Colonic mucosa (tissue), 4 donors: ENCODE results near the gene KLF4. TPM values are rescaled to one million over a fixed set of nuclear protein-coding genes. Genes with fewer than 3 reads are reported as not detected.

Experiments used
- DNase-seq: peaks from one replicate; pipeline ENCODE4 v3.0.0-alpha.2; 2020
- H3K27ac ChIP-seq: fragments of 200-600 bp; one replicate; pipeline ENCODE4 v1.8.0; 2021
- H3K27me3 ChIP-seq: fragments of 200-600 bp; one replicate; pipeline ENCODE4 v1.8.0; 2021
- H3K36me3 ChIP-seq: fragments of 200-600 bp; one replicate; pipeline ENCODE4 v1.8.0; 2021
- H3K4me1 ChIP-seq: fragments of 200-600 bp; one replicate; pipeline ENCODE4 v1.8.0; 2021; ENCODE audit warnings: mild to moderate bottlenecking
- H3K4me3 ChIP-seq: fragments of 200-600 bp; one replicate; pipeline ENCODE4 v1.8.0; 2021
- H3K9ac ChIP-seq, 2 donors: one replicate each; pipeline ENCODE4 v1.7.0; 2013; ENCODE audit warnings: control low read depth in 2 of 2, low read depth in 2 of 2, low read length in 2 of 2
- H3K9me3 ChIP-seq: fragments of 200-600 bp; one replicate; pipeline ENCODE4 v1.8.0; 2021
- CTCF ChIP-seq: fragments of 200-600 bp; IDR thresholded peaks from one replicate; pipeline ENCODE4 v1.8.0; 2022; ENCODE audit warnings: antibody characterized with exemption, mild to moderate bottlenecking
- intact Hi-C: fragments of 100-400 bp; cut with DNase I; formaldehyde crosslinking; loops from one replicate; pipeline ENCODE4 v1.14.1; 2022
- total RNA-seq, 2 donors: library from RNA; stranded (reverse); fragmentation: NEBNext Ultra II Directional in 1 of 2; extraction: Animal tissue kit (Norgen Biotek cat#: 25700) in 1 of 2; gene quantifications; one replicate each; pipeline ENCODE4 v1.2.1, GENCODE V29; 2021
- donor health status: healthy.
- donor health status: DM: no; HTN: no; CAD: no.
- donor health status: DM: no; HTN: no; CAD: no.

The KLF4 gene
- total RNA-seq, 2 donors from 2014 or later: 209 to 398 TPM

- no peaks in the 10 kb centered on the region for H3K4me1 ChIP-seq
Measured at GRCh38 chr9:107455425-107456135, 34.0 kb downstream of the KLF4 start.

GRCh38 chr9:107453479-107453878 lies 36.1 kb downstream of the KLF4 start:
- no peak overlapping the region for H3K27ac ChIP-seq
- no peak for DNase-seq
- H3K36me3 ChIP-seq: no peaks in the 10 kb centered on the region
- H3K4me1 ChIP-seq: no peaks in the 10 kb centered on the region
- TF ChIP-seq CTCF: no peak
- H3K4me3 ChIP-seq: no peak overlapping the region
- no peak overlapping the region for H3K9ac ChIP-seq
- no peaks in the 10 kb centered on the region for H3K27me3 ChIP-seq
- intact Hi-C loops: loop anchor here (10.0 kb wide), 1 partner anchor 1301 kb away; no protein-coding TSS in a partner anchor
- H3K9me3 ChIP-seq: no peaks in the 10 kb centered on the region

More at GRCh38 chr9:107455425-107456135, 34.0 kb downstream of the KLF4 start:
- no peak overlapping the region for H3K27ac ChIP-seq
- no peaks in the 10 kb centered on the region for H3K36me3 ChIP-seq
- H3K27me3 ChIP-seq: no peaks in the 10 kb centered on the region
- intact Hi-C loops: loop anchor here (10.0 kb wide), 1 partner anchor 1299 kb away; no protein-coding TSS in a partner anchor
- no peaks in the 10 kb centered on the region for H3K9me3 ChIP-seq
- H3K4me3 ChIP-seq: no peak overlapping the region
- H3K9ac ChIP-seq: no peak overlapping the region
- TF ChIP-seq CTCF: no peak
- DNase-seq: no peak

GRCh38 chr9:107447834-107448233 lies 41.7 kb downstream of the KLF4 start:
- TF ChIP-seq CTCF: no peak
- Histone ChIP-seq H3K36me3 (no peaks in the 10 kb centered on the region), H3K4me1 (no peaks in the 10 kb centered on the region), H3K27me3 (no peaks in the 10 kb centered on the region), H3K9me3 (no peaks in the 10 kb centered on the region), H3K27ac (no peak overlapping the region), H3K9ac (no peak overlapping the region), H3K4me3 (no peak overlapping the region)
- DNase-seq: no peak
- intact Hi-C loops: no loop called here

- no peaks in the 10 kb centered on the region for H3K36me3 ChIP-seq
- H3K27me3 ChIP-seq: no peaks in the 10 kb centered on the region
- H3K4me1 ChIP-seq: no peaks in the 10 kb centered on the region
- intact Hi-C loops: no loop called here
- no peaks in the 10 kb centered on the region for H3K9me3 ChIP-seq
- DNase-seq: no peak
- H3K27ac ChIP-seq: no peak overlapping the region
- no peak for TF ChIP-seq CTCF
- no peak overlapping the region for H3K4me3 ChIP-seq
- no peak overlapping the region for H3K9ac ChIP-seq
Measured at GRCh38 chr9:107447081-107447480, 42.5 kb downstream of the KLF4 start.

- intact Hi-C loops: no loop called here
- Histone ChIP-seq H3K27me3 (no peaks in the 10 kb centered on the region), H3K4me3 (no peak overlapping the region), H3K36me3 (no peaks in the 10 kb centered on the region), H3K9me3 (no peaks in the 10 kb centered on the region), H3K4me1 (no peaks in the 10 kb centered on the region), H3K27ac (no peak overlapping the region), H3K9ac (no peak overlapping the region)
- TF ChIP-seq CTCF: no peak
- DNase-seq: no peak
Measured at GRCh38 chr9:107446491-107446890, 43.1 kb downstream of the KLF4 start.
